GM12878 (cell line): ENCODE data around the gene SLC7A10. TPM values are rescaled to one million over a fixed set of nuclear protein-coding genes. Genes with fewer than 3 reads are reported as not detected.

Experiments used
- ATAC-seq: fragments of 200-7000 bp; cut with Tn5 transposase; 3 replicates; pipeline ENCODE4 v1.9.1; 2020; ENCODE audit warnings: mild to moderate bottlenecking, moderate library complexity
- BruUV-seq: library from RNA; stranded (reverse); fragments of 400-500 nt; replicated peaks from 2 replicates; lab custom pipeline; 2021; lab: Mats Ljungman, UMichigan
- CTCF ChIA-PET: fragments of 300-600 bp; sonication (Branson Sonifier 250); formaldehyde crosslinking; extraction: SDS; loops from one replicate; lab custom pipeline; 2021; ENCODE audit warnings: inconsistent platforms; lab: Yijun Ruan, JAX
- POLR2A ChIA-PET: fragments of 350-600 bp; formaldehyde crosslinking; extraction: SDS; loops from one replicate; lab custom pipeline; 2021; ENCODE audit warnings: inconsistent platforms; lab: Charles Lee
- RAD21 ChIA-PET: fragments of 300-600 bp; sonication (Branson Sonifier 250); formaldehyde crosslinking; loops from one replicate; lab custom pipeline; 2023; ENCODE audit warnings: antibody characterized with exemption; ENCODE audit not compliant: unreplicated experiment; lab: Charles Lee
- SMC1A ChIA-PET: fragments of 300-600 bp; sonication (Branson Sonifier 250); formaldehyde crosslinking; loops from one replicate; lab custom pipeline; 2023; ENCODE audit not compliant: unreplicated experiment, uncharacterized antibody; lab: Charles Lee
- DNase-seq: peaks from one replicate; pipeline ENCODE4 v3.0.0-alpha.2; 2011; ENCODE audit warnings: low read depth, low spot score
- FAIRE-seq: peaks from 3 replicates; lab custom pipeline; 2011; peaks lifted over from hg19 to GRCh38; lab: Jason Lieb, UNC
- H2AFZ ChIP-seq: 2 replicates; pipeline ENCODE4 v1.6.0; 2011; ENCODE audit warnings: low read depth, low read length, control low read depth; ENCODE audit not compliant: control insufficient read depth
- H3K27ac ChIP-seq: 2 replicates; pipeline ENCODE4 v1.5.1; 2011; ENCODE audit warnings: control low read depth; ENCODE audit not compliant: control insufficient read depth, insufficient read depth
- H3K27me3 ChIP-seq, 2 experiments: replicated peaks in 1 of 2; 2 replicates each; pipeline versions ENCODE4 v1.6.0 to v1.6.1; 2011; ENCODE audit warnings: low read length in 1 of 2; ENCODE audit not compliant: control insufficient read depth in 2 of 2, insufficient read depth in 2 of 2
- H3K36me3 ChIP-seq, 2 experiments: 2 replicates each; pipeline ENCODE4 v1.5.1; 2011; ENCODE audit warnings: low read length in 1 of 2; ENCODE audit not compliant: control insufficient read depth in 2 of 2, insufficient read depth in 2 of 2
- H3K4me1 ChIP-seq: 2 replicates; pipeline ENCODE4 v1.6.1; 2011; ENCODE audit warnings: mild to moderate bottlenecking, low read length, moderate library complexity, mixed read lengths; ENCODE audit not compliant: control insufficient read depth, insufficient read depth
- H3K4me2 ChIP-seq: 2 replicates; pipeline ENCODE4 v1.6.0; 2011; ENCODE audit warnings: control low read depth; ENCODE audit not compliant: control insufficient read depth, insufficient read depth
- H3K4me3 ChIP-seq: fragments of 200-600 bp; sonication (generic); 2 replicates; pipeline ENCODE4 v1.5.1; 2016
- H3K79me2 ChIP-seq: 2 replicates; pipeline ENCODE4 v1.6.0; 2011; ENCODE audit warnings: low read length; ENCODE audit not compliant: control insufficient read depth, insufficient read depth
- H3K9ac ChIP-seq: 2 replicates; pipeline ENCODE4 v1.8.0; 2011; ENCODE audit warnings: low read length, control low read depth, mixed read lengths; ENCODE audit not compliant: control insufficient read depth, insufficient read depth
- H3K9me3 ChIP-seq: replicated peaks from 3 replicates; pipeline ENCODE4 v1.5.1; 2011; ENCODE audit warnings: mild to moderate bottlenecking, low read length; ENCODE audit not compliant: control insufficient read depth, insufficient read depth
- H4K20me1 ChIP-seq: 2 replicates; pipeline ENCODE4 v1.6.0; 2011; ENCODE audit not compliant: control insufficient read depth, insufficient read depth
- CHD4 ChIP-seq: fragments of 200-600 bp; sonication (generic); IDR thresholded peaks from 2 replicates; pipeline ENCODE4 v1.6.1; 2016; ENCODE audit warnings: mild to moderate bottlenecking
- EGR1 ChIP-seq, 2 experiments: IDR thresholded peaks; 1 replicate in 1 of 2; 2 replicates in 1 of 2; pipeline ENCODE4 v1.6.1; 2011 to 2012; ENCODE audit warnings: low read depth in 2 of 2, low read length in 2 of 2, borderline replicate concordance in 1 of 2, mild to moderate bottlenecking in 1 of 2, moderate library complexity in 1 of 2
- EZH2 ChIP-seq: IDR thresholded peaks from 2 replicates; pipeline ENCODE4 v1.6.1; 2012; ENCODE audit warnings: low read depth, mild to moderate bottlenecking, control low read depth, inconsistent platforms, low read length, borderline replicate concordance; ENCODE audit not compliant: control insufficient read depth
- IKZF2 ChIP-seq, 2 experiments: fragments of 450-650 bp; IDR thresholded peaks; 2 replicates each; pipeline ENCODE4 v1.6.1; 2017; ENCODE audit warnings: mild to moderate bottlenecking in 2 of 2, moderate library complexity in 2 of 2
- SREBF1 ChIP-seq: IDR thresholded peaks from 2 replicates; pipeline ENCODE4 v1.6.1; 2012; ENCODE audit warnings: mild to moderate bottlenecking, low read length
- SREBF2 ChIP-seq: IDR thresholded peaks from 2 replicates; pipeline ENCODE4 v1.6.1; 2012; ENCODE audit warnings: mild to moderate bottlenecking, low read length
- STAT1 ChIP-seq: fragments of 450-650 bp; conservative IDR thresholded peaks from 2 replicates; pipeline ENCODE4 v1.6.1; 2014; ENCODE audit warnings: antibody characterized with exemption, mild to moderate bottlenecking
- STAT3 ChIP-seq: IDR thresholded peaks from 2 replicates; pipeline ENCODE4 v1.6.1; 2011; ENCODE audit warnings: low read depth, low read length, improper control_type of control experiment
- TCF7 ChIP-seq: IDR thresholded peaks from 2 replicates; pipeline ENCODE4 v1.6.1; 2014; ENCODE audit warnings: antibody characterized with exemption, borderline replicate concordance
- WGBS: methylation state at CpG from one replicate; pipeline ENCODE4 v1.1.6; 2016; ENCODE audit warnings: low lambda C conversion rate; ENCODE audit not compliant: insufficient replicate concordance, insufficient coverage; ENCODE audit errors: missing lambda C conversion rate; 5-methylcytosine and 5-hydroxymethylcytosine counted together
- in situ Hi-C: fragments of 300-500 bp; cut with MboI; formaldehyde crosslinking; loops from 9 replicates; pipeline ENCODE4 v1.14.3; 2018; ENCODE audit warnings: mixed read lengths
- intact Hi-C: fragments of 100-400 bp; cut with micrococcal nuclease; formaldehyde crosslinking; loops from one replicate; pipeline ENCODE4 v1.14.2; 2022; ENCODE audit not compliant: unreplicated experiment
- polyA plus RNA-seq, 11 experiments: library from polyadenylated mRNA; depleted of rRNA in 4 of 11; unstranded in 6 of 11; stranded (reverse) in 5 of 11; fragments of >200 nt; fragmentation: Nextera tagmentation in 4 of 11; fragmentation: Illumina TruSeq in 1 of 11; extraction: Ambion mirVana in 4 of 11; extraction: Trizol in 1 of 11; gene quantifications; 1 replicate in 1 of 11; 2 replicates in 10 of 11; pipeline versions ENCODE4 v1.2.1 to v1.2.3, GENCODE V29; 2011 to 2016; ENCODE audit warnings: inconsistent platforms in 2 of 11, missing spikeins in 2 of 11, low read depth in 1 of 11
- total RNA-seq, 4 experiments: library from RNA; depleted of rRNA in 3 of 4; stranded (reverse); fragments of >200 nt in 3 of 4; fragmentation: Illumina TruSeq in 1 of 4; extraction: Trizol in 1 of 4; gene quantifications; 2 replicates each; pipeline versions ENCODE4 v1.2.1 to v1.2.3, GENCODE V29; 2013 to 2021
- TF ChIP-seq, protein P1 (sequence below): fragments of 450-650 bp; IDR thresholded peaks from 2 replicates; pipeline ENCODE4 v1.6.1; 2017; ENCODE audit warnings: mild to moderate bottlenecking, low read depth, inconsistent platforms; ENCODE audit not compliant: poor library complexity, severe bottlenecking
- TF ChIP-seq, protein P2 (sequence below): fragments of 450-650 bp; IDR thresholded peaks from 2 replicates; pipeline ENCODE4 v1.6.1; 2017; ENCODE audit warnings: mild to moderate bottlenecking, moderate library complexity
- TF ChIP-seq, protein P3 (sequence below): IDR thresholded peaks from 2 replicates; pipeline ENCODE4 v1.6.1; 2012; ENCODE audit warnings: low read depth, low read length, improper control_type of control experiment
- TF ChIP-seq, protein P4 (sequence below): fragments of 450-650 bp; IDR thresholded peaks from 2 replicates; pipeline ENCODE4 v1.6.1; 2016; ENCODE audit warnings: mild to moderate bottlenecking

SLC7A10 gene
- total and polyA plus RNA-seq, 10 of the 15 experiments (the other 5 are each of a cell fraction or from before 2014, with no cell fraction given): not detected

DNA sequence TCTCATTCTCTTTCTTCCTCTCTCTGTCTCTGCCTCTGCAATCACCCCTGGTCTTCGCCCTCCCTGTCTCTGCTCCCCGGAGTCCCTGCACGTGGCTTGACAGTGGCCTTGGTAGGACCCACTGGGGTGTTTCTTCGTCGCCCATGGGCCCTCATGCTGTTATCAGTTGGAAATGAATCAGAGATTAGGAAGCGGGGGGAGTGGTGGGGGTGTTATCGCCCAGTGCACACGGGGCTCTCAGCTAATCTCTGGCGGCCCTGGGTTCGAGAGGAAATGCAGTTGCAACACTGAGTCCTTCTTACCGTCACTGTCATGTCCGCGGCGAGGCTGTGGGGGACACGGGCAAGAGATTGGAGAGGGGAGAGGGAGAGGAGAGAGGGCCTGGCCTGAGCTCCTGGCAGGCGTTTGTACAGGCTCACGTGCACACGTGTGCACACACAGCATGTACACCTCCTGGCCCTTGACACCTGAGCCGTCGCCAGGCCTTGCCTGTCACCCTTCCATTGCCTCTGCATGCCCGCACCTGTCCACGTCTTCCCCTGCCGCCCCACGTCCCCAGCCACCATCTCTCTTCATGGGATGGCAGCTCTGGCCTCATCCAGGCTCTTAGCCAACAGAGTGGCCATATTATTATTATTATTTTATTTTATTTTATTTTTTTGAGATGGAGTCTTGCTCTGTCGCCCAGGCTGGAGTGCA is 37.8 kb upstream of the SLC7A10 start:
- ChIA-PET SMC1A (no interaction called here), CTCF (no interaction called here), RAD21 (no interaction called here), POLR2A (no interaction called here)
- Histone ChIP-seq H3K27ac (no peak overlapping the region), H2AFZ (no peak overlapping the region), H3K4me1 (peaks cover 11% of the 10 kb centered on the region), H3K4me2 (no peak overlapping the region), H3K9ac (no peak overlapping the region), H3K36me3 (no peaks in the 10 kb centered on the region), H4K20me1 (no peaks in the 10 kb centered on the region), H3K27me3 (no peaks in the 10 kb centered on the region; a peak in 1 of 4 replicates), H3K79me2 (no peaks in the 10 kb centered on the region), H3K9me3 (no peaks in the 10 kb centered on the region), H3K4me3 (no peak overlapping the region)
- in situ Hi-C loops (no loop called here), intact Hi-C loops (no loop called here)
- TF ChIP-seq EGR1 (IDR thresholded peaks at IDR 0.05; ENCODE audit: borderline replicate concordance in 1 of 2, low read depth in 2 of 2, low read length in 2 of 2) (no peak), STAT1 (no peak), IKZF2 (IDR thresholded peaks at IDR 0.05) (no peak), SREBF2 (no peak), STAT3 (no peak), SREBF1 (no peak), CHD4 (no peak), TCF7 (no peak), EZH2 (no peak)
- TF ChIP-seq, protein P1, sequence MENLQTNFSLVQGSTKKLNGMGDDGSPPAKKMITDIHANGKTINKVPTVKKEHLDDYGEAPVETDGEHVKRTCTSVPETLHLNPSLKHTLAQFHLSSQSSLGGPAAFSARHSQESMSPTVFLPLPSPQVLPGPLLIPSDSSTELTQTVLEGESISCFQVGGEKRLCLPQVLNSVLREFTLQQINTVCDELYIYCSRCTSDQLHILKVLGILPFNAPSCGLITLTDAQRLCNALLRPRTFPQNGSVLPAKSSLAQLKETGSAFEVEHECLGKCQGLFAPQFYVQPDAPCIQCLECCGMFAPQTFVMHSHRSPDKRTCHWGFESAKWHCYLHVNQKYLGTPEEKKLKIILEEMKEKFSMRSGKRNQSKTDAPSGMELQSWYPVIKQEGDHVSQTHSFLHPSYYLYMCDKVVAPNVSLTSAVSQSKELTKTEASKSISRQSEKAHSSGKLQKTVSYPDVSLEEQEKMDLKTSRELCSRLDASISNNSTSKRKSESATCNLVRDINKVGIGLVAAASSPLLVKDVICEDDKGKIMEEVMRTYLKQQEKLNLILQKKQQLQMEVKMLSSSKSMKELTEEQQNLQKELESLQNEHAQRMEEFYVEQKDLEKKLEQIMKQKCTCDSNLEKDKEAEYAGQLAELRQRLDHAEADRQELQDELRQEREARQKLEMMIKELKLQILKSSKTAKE: no peak
- TF ChIP-seq, protein P2, sequence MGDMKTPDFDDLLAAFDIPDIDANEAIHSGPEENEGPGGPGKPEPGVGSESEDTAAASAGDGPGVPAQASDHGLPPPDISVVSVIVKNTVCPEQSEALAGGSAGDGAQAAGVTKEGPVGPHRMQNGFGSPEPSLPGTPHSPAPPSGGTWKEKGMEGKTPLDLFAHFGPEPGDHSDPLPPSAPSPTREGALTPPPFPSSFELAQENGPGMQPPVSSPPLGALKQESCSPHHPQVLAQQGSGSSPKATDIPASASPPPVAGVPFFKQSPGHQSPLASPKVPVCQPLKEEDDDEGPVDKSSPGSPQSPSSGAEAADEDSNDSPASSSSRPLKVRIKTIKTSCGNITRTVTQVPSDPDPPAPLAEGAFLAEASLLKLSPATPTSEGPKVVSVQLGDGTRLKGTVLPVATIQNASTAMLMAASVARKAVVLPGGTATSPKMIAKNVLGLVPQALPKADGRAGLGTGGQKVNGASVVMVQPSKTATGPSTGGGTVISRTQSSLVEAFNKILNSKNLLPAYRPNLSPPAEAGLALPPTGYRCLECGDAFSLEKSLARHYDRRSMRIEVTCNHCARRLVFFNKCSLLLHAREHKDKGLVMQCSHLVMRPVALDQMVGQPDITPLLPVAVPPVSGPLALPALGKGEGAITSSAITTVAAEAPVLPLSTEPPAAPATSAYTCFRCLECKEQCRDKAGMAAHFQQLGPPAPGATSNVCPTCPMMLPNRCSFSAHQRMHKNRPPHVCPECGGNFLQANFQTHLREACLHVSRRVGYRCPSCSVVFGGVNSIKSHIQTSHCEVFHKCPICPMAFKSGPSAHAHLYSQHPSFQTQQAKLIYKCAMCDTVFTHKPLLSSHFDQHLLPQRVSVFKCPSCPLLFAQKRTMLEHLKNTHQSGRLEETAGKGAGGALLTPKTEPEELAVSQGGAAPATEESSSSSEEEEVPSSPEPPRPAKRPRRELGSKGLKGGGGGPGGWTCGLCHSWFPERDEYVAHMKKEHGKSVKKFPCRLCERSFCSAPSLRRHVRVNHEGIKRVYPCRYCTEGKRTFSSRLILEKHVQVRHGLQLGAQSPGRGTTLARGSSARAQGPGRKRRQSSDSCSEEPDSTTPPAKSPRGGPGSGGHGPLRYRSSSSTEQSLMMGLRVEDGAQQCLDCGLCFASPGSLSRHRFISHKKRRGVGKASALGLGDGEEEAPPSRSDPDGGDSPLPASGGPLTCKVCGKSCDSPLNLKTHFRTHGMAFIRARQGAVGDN: no peak
- TF ChIP-seq, protein P3, sequence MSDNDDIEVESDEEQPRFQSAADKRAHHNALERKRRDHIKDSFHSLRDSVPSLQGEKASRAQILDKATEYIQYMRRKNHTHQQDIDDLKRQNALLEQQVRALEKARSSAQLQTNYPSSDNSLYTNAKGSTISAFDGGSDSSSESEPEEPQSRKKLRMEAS: no peak
- TF ChIP-seq, protein P4, sequence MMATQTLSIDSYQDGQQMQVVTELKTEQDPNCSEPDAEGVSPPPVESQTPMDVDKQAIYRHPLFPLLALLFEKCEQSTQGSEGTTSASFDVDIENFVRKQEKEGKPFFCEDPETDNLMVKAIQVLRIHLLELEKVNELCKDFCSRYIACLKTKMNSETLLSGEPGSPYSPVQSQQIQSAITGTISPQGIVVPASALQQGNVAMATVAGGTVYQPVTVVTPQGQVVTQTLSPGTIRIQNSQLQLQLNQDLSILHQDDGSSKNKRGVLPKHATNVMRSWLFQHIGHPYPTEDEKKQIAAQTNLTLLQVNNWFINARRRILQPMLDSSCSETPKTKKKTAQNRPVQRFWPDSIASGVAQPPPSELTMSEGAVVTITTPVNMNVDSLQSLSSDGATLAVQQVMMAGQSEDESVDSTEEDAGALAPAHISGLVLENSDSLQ: no peak
- ATAC-seq (no peak), FAIRE-seq (no peak), DNase-seq (no peak)
- 62% methylated on average over 25 of the region's 25 CpGs for WGBS
- BruUV-seq: no TSS peak
